Gastrocnemius medialis (tissue), 4 donors: ENCODE data around the gene UNC93A.

Experiments used
- POLR2A ChIP-seq, 2 donors: fragments of 450-650 bp; IDR thresholded peaks; one replicate each; pipeline ENCODE4 v1.6.1; 2017; ENCODE audit warnings: antibody characterized with exemption in 2 of 2, mild to moderate bottlenecking in 2 of 2, moderate library complexity in 2 of 2
- TF ChIP-seq, protein P1 (sequence below), 5 experiments: fragments of 450-650 bp in 3 of 5; fragments of 200-600 bp in 2 of 5; sonication (generic) in 2 of 5; IDR thresholded peaks in 4 of 5; conservative IDR thresholded peaks in 1 of 5; 1 replicate in 4 of 5; 2 replicates in 1 of 5; pipeline ENCODE4 v1.5.1; 2016 to 2019; ENCODE audit warnings: antibody characterized with exemption in 5 of 5, mild to moderate bottlenecking in 3 of 5, moderate library complexity in 3 of 5

- no peak for TF ChIP-seq POLR2A (IDR thresholded peaks at IDR 0.05)
- TF ChIP-seq, protein P1, sequence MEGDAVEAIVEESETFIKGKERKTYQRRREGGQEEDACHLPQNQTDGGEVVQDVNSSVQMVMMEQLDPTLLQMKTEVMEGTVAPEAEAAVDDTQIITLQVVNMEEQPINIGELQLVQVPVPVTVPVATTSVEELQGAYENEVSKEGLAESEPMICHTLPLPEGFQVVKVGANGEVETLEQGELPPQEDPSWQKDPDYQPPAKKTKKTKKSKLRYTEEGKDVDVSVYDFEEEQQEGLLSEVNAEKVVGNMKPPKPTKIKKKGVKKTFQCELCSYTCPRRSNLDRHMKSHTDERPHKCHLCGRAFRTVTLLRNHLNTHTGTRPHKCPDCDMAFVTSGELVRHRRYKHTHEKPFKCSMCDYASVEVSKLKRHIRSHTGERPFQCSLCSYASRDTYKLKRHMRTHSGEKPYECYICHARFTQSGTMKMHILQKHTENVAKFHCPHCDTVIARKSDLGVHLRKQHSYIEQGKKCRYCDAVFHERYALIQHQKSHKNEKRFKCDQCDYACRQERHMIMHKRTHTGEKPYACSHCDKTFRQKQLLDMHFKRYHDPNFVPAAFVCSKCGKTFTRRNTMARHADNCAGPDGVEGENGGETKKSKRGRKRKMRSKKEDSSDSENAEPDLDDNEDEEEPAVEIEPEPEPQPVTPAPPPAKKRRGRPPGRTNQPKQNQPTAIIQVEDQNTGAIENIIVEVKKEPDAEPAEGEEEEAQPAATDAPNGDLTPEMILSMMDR (IDR thresholded peaks at IDR 0.05 in 4 of 5, conservative IDR thresholded peaks at IDR 0.05 in 1 of 5): no peak
Measured at GRCh38 chr6:167275436-167275835, 15.7 kb upstream of the UNC93A start.
